SK-N-SH treated with all-trans-retinoic acid at 6 μM for 48 hours (cell line): ENCODE results near the gene WIPF2.

Experiments
- ATAC-seq: fragments of 200-7000 bp; cut with Tn5 transposase; 3 replicates; pipeline ENCODE4 v1.9.1; 2020; ENCODE audit warnings: mild to moderate bottlenecking, moderate library complexity
- ARNTL ChIP-seq: fragments of 450-650 bp; formaldehyde crosslinking; IDR thresholded peaks from 2 replicates; pipeline ENCODE4 v1.5.0; 2020; ENCODE audit warnings: low read depth, mild to moderate bottlenecking, moderate library complexity, borderline replicate concordance
- BACH2 ChIP-seq: fragments of 250-450 bp; sonication (Bioruptor Pico); IDR thresholded peaks from 2 replicates; pipeline ENCODE4 v1.9.0; 2021; ENCODE audit warnings: mild to moderate bottlenecking, borderline replicate concordance
- CSDC2 ChIP-seq: fragments of 250-450 bp; sonication (Bioruptor Pico); IDR thresholded peaks from 2 replicates; pipeline ENCODE4 v1.5.0; 2020; ENCODE audit warnings: mild to moderate bottlenecking, moderate library complexity
- ESRRG ChIP-seq: fragments of 250-450 bp; sonication (Bioruptor Pico); IDR thresholded peaks from 2 replicates; pipeline ENCODE4 v1.6.1; 2021; ENCODE audit warnings: mild to moderate bottlenecking
- GLIS3 ChIP-seq: fragments of 250-450 bp; sonication (Bioruptor Pico); IDR thresholded peaks from 2 replicates; pipeline ENCODE4 v1.5.0; 2020; ENCODE audit warnings: mild to moderate bottlenecking, moderate library complexity
- ISL1 ChIP-seq: fragments of 250-450 bp; sonication (Bioruptor Pico); IDR thresholded peaks from 2 replicates; pipeline ENCODE4 v2.1.2; 2022; ENCODE audit warnings: mild to moderate bottlenecking, moderate library complexity
- OSR1 ChIP-seq: fragments of 250-450 bp; sonication (Bioruptor Pico); IDR thresholded peaks from 2 replicates; pipeline ENCODE4 v1.8.0; 2022; ENCODE audit warnings: moderate library complexity, mild to moderate bottlenecking, inconsistent platforms
- PPARA ChIP-seq: fragments of 250-450 bp; sonication (Bioruptor Pico); IDR thresholded peaks from 2 replicates; pipeline ENCODE4 v1.5.0; 2020; ENCODE audit warnings: mild to moderate bottlenecking, borderline replicate concordance
- TCF4 ChIP-seq: fragments of 250-450 bp; sonication (Bioruptor Pico); IDR thresholded peaks from 2 replicates; pipeline ENCODE4 v1.8.0; 2021; ENCODE audit warnings: mild to moderate bottlenecking, moderate library complexity, borderline replicate concordance
- TOX ChIP-seq: fragments of 250-450 bp; sonication (Bioruptor Pico); IDR thresholded peaks from 2 replicates; pipeline ENCODE4 v1.8.0; 2021; ENCODE audit warnings: mild to moderate bottlenecking, moderate library complexity, borderline replicate concordance
- ZC3H10 ChIP-seq: fragments of 250-450 bp; sonication (Bioruptor Pico); IDR thresholded peaks from 2 replicates; pipeline ENCODE4 v1.5.1; 2021; ENCODE audit warnings: mild to moderate bottlenecking, moderate library complexity
- ZFP3 ChIP-seq: fragments of 250-450 bp; sonication (Bioruptor Pico); IDR thresholded peaks from 2 replicates; pipeline ENCODE4 v1.5.0; 2020; ENCODE audit warnings: mild to moderate bottlenecking, moderate library complexity
- ZFP30 ChIP-seq: fragments of 450-650 bp; formaldehyde crosslinking; IDR thresholded peaks from 2 replicates; pipeline ENCODE4 v1.5.0; 2022; ENCODE audit warnings: mild to moderate bottlenecking, moderate library complexity
- ZNF565 ChIP-seq: fragments of 450-650 bp; formaldehyde crosslinking; conservative IDR thresholded peaks from 2 replicates; pipeline ENCODE4 v1.5.0; 2020; ENCODE audit warnings: low read depth, mild to moderate bottlenecking, moderate library complexity
- ZNF70 ChIP-seq: fragments of 450-650 bp; formaldehyde crosslinking; IDR thresholded peaks from 2 replicates; pipeline ENCODE4 v1.5.0; 2020; ENCODE audit warnings: mild to moderate bottlenecking, moderate library complexity
- ZNF8 ChIP-seq: fragments of 450-650 bp; formaldehyde crosslinking; IDR thresholded peaks from 2 replicates; pipeline ENCODE4 v1.5.0; 2020; ENCODE audit warnings: mild to moderate bottlenecking, moderate library complexity
- TF ChIP-seq, protein P1 (sequence below): fragments of 250-450 bp; sonication (Bioruptor Pico); IDR thresholded peaks from 2 replicates; pipeline ENCODE4 v1.5.1; 2021; ENCODE audit warnings: mild to moderate bottlenecking, moderate library complexity
- TF ChIP-seq, protein P2 (sequence below): fragments of 250-450 bp; sonication (Bioruptor Pico); IDR thresholded peaks from 2 replicates; pipeline ENCODE4 v1.8.0; 2021; ENCODE audit warnings: low read depth, mild to moderate bottlenecking, moderate library complexity, borderline replicate concordance
- TF ChIP-seq, protein P3 (sequence below): fragments of 250-450 bp; sonication (Bioruptor Pico); IDR thresholded peaks from 2 replicates; pipeline ENCODE4 v1.5.0; 2020; ENCODE audit warnings: mild to moderate bottlenecking, moderate library complexity
- TF ChIP-seq, protein P4 (sequence below): fragments of 250-450 bp; sonication (Bioruptor Pico); IDR thresholded peaks from 2 replicates; pipeline ENCODE4 v1.5.1; 2020; ENCODE audit warnings: low read depth, mild to moderate bottlenecking, moderate library complexity
- TF ChIP-seq, protein P5 (sequence below): fragments of 250-450 bp; sonication (Bioruptor Pico); IDR thresholded peaks from 2 replicates; pipeline ENCODE4 v1.8.0; 2020; ENCODE audit warnings: mild to moderate bottlenecking, moderate library complexity, borderline replicate concordance

Gene WIPF2

DNA sequence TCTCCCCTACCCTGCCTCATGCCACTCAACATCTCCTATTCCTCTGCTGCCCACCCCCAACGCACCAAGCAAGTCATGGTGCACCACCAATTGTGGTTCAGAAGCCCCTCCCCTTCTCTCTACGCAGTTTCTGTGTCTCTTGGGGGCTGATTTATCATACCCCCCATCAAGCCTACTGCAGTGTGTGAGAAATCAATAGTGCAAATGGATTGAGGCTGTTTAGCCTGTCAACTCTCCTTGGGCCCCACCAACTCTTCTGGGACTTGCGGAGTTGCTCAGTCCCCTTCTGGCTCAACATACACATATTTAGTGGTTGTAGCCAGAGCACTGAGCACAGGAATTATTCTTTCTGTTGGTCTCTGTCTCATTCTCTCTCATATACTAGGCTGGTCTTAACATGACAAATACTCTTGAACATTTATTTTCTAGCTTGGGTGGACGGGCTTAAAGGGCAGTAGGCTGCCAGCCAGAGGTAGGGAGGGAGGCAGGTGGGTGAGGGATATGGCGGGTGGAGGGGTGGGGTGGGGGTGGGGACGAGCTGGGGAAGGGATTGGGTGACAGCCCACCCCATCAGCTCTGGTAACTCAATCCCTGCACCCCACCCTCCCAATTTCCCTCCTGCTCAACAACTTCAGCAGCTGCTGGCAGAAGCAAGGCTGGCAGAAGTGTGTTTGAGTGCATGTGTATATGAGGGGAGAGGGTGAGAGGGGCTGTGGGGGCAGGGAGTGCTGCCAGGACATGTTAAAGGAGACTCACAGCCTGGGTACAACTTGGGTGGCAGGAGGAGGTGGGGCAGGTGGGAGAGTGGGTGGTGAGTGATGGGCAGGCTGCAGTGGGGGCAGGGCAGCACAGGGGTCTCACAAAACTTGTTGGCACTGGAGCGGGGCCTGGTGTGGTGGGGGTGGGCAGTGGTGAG, 94.8 kb downstream of the WIPF2 start:
- no peak for ATAC-seq
- TF ChIP-seq PPARA (CRISPR knock-in tag): no peak
- no peak for TF ChIP-seq TOX
- TF ChIP-seq, protein P1, sequence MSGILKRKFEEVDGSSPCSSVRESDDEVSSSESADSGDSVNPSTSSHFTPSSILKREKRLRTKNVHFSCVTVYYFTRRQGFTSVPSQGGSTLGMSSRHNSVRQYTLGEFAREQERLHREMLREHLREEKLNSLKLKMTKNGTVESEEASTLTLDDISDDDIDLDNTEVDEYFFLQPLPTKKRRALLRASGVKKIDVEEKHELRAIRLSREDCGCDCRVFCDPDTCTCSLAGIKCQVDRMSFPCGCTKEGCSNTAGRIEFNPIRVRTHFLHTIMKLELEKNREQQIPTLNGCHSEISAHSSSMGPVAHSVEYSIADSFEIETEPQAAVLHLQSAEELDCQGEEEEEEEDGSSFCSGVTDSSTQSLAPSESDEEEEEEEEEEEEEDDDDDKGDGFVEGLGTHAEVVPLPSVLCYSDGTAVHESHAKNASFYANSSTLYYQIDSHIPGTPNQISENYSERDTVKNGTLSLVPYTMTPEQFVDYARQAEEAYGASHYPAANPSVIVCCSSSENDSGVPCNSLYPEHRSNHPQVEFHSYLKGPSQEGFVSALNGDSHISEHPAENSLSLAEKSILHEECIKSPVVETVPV (CRISPR knock-in tag): no peak
- TF ChIP-seq GLIS3: no peak
- TF ChIP-seq ZNF8: no peak
- TF ChIP-seq, protein P2, sequence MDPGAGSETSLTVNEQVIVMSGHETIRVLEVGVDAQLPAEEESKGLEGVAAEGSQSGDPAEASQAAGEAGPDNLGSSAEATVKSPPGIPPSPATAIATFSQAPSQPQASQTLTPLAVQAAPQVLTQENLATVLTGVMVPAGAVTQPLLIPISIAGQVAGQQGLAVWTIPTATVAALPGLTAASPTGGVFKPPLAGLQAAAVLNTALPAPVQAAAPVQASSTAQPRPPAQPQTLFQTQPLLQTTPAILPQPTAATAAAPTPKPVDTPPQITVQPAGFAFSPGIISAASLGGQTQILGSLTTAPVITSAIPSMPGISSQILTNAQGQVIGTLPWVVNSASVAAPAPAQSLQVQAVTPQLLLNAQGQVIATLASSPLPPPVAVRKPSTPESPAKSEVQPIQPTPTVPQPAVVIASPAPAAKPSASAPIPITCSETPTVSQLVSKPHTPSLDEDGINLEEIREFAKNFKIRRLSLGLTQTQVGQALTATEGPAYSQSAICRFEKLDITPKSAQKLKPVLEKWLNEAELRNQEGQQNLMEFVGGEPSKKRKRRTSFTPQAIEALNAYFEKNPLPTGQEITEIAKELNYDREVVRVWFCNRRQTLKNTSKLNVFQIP (CRISPR knock-in tag): no peak
- TF ChIP-seq BACH2: no peak
- TF ChIP-seq, protein P3, sequence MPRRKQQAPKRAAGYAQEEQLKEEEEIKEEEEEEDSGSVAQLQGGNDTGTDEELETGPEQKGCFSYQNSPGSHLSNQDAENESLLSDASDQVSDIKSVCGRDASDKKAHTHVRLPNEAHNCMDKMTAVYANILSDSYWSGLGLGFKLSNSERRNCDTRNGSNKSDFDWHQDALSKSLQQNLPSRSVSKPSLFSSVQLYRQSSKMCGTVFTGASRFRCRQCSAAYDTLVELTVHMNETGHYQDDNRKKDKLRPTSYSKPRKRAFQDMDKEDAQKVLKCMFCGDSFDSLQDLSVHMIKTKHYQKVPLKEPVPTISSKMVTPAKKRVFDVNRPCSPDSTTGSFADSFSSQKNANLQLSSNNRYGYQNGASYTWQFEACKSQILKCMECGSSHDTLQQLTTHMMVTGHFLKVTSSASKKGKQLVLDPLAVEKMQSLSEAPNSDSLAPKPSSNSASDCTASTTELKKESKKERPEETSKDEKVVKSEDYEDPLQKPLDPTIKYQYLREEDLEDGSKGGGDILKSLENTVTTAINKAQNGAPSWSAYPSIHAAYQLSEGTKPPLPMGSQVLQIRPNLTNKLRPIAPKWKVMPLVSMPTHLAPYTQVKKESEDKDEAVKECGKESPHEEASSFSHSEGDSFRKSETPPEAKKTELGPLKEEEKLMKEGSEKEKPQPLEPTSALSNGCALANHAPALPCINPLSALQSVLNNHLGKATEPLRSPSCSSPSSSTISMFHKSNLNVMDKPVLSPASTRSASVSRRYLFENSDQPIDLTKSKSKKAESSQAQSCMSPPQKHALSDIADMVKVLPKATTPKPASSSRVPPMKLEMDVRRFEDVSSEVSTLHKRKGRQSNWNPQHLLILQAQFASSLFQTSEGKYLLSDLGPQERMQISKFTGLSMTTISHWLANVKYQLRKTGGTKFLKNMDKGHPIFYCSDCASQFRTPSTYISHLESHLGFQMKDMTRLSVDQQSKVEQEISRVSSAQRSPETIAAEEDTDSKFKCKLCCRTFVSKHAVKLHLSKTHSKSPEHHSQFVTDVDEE (CRISPR knock-in tag): no peak
- no peak for TF ChIP-seq CSDC2 (CRISPR knock-in tag)
- TF ChIP-seq, protein P4, sequence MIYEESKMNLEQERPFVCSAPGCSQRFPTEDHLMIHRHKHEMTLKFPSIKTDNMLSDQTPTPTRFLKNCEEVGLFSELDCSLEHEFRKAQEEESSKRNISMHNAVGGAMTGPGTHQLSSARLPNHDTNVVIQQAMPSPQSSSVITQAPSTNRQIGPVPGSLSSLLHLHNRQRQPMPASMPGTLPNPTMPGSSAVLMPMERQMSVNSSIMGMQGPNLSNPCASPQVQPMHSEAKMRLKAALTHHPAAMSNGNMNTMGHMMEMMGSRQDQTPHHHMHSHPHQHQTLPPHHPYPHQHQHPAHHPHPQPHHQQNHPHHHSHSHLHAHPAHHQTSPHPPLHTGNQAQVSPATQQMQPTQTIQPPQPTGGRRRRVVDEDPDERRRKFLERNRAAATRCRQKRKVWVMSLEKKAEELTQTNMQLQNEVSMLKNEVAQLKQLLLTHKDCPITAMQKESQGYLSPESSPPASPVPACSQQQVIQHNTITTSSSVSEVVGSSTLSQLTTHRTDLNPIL (CRISPR knock-in tag): no peak
- TF ChIP-seq ARNTL (CRISPR knock-in tag): no peak
- TF ChIP-seq ZFP30: no peak
- no peak for TF ChIP-seq ZNF70 (CRISPR knock-in tag)
- TF ChIP-seq, protein P5, sequence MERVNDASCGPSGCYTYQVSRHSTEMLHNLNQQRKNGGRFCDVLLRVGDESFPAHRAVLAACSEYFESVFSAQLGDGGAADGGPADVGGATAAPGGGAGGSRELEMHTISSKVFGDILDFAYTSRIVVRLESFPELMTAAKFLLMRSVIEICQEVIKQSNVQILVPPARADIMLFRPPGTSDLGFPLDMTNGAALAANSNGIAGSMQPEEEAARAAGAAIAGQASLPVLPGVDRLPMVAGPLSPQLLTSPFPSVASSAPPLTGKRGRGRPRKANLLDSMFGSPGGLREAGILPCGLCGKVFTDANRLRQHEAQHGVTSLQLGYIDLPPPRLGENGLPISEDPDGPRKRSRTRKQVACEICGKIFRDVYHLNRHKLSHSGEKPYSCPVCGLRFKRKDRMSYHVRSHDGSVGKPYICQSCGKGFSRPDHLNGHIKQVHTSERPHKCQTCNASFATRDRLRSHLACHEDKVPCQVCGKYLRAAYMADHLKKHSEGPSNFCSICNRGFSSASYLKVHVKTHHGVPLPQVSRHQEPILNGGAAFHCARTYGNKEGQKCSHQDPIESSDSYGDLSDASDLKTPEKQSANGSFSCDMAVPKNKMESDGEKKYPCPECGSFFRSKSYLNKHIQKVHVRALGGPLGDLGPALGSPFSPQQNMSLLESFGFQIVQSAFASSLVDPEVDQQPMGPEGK (CRISPR knock-in tag): no peak
- TF ChIP-seq OSR1 (CRISPR knock-in tag): no peak
- no peak for TF ChIP-seq ZNF565 (CRISPR knock-in tag)
- TF ChIP-seq ESRRG (CRISPR knock-in tag): no peak
- TF ChIP-seq TCF4 (CRISPR knock-in tag): no peak
- TF ChIP-seq ZC3H10 (CRISPR knock-in tag): no peak

DNA sequence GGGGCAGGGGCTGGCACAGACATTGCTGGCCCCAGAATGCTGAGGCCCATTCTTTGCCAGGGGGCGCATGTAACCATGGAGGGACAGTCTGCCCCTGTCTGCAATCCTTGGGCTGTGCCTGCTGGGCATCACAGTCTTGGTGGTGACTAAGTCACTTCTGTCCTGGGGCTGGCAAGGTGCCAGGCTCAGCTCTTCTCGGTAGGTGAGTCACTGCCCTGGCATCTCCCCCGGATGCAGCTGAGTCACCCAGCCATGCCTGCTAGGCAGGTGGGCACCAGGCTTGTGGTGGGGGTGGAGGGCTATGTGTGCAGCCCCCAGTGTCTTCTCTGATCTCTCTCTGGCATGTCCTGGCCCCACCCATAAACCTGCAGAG, 95.5 kb downstream of the WIPF2 start:
- ATAC-seq: peak; percentile 2
- TF ChIP-seq, protein P3 (CRISPR knock-in tag): no peak
- no peak for TF ChIP-seq ISL1 (CRISPR knock-in tag)
- no peak for TF ChIP-seq TOX
- TF ChIP-seq ESRRG (CRISPR knock-in tag): no peak
- TF ChIP-seq ZC3H10 (CRISPR knock-in tag): no peak
- no peak for TF ChIP-seq ZFP30
- TF ChIP-seq ZFP3 (CRISPR knock-in tag): peak; percentile 69
- TF ChIP-seq, protein P5 (CRISPR knock-in tag): peak; percentile 86; the same call in 1 of the 2 replicates
- TF ChIP-seq, protein P4 (CRISPR knock-in tag): no peak
- TF ChIP-seq, protein P1 (CRISPR knock-in tag): no peak
- TF ChIP-seq CSDC2 (CRISPR knock-in tag): peak; percentile 75; the same call in 1 of the 2 replicates
